HepG2 (cell line): Measurements from ENCODE around the gene PLXNB2. TPM values are rescaled to one million over a fixed set of nuclear protein-coding genes. Genes with fewer than 3 reads are reported as not detected.

Experiments used
- ARHGAP35 ChIP-seq: sonication (generic); formaldehyde crosslinking; IDR thresholded peaks from 2 replicates; pipeline ENCODE4 v1.9.0; 2022; ENCODE audit warnings: mild to moderate bottlenecking, inconsistent platforms, moderate library complexity, missing genetic modification reagents, borderline replicate concordance
- BRCA1 ChIP-seq: sonication (generic); formaldehyde crosslinking; IDR thresholded peaks from 2 replicates; pipeline ENCODE4 v1.4.0; 2020; ENCODE audit warnings: missing genetic modification reagents
- CBFB ChIP-seq: sonication (generic); formaldehyde crosslinking; IDR thresholded peaks from 2 replicates; pipeline ENCODE4 v1.4.0; 2020; ENCODE audit warnings: missing genetic modification reagents
- CCAR2 ChIP-seq: fragments of 200-400 bp; formaldehyde crosslinking; optimal IDR thresholded peaks from 2 replicates; pipeline ENCODE3; 2018; ENCODE audit warnings: low read depth, mild to moderate bottlenecking, low read length, moderate library complexity
- ELF1 ChIP-seq: sonication (generic); formaldehyde crosslinking; IDR thresholded peaks from 2 replicates; pipeline ENCODE4 v1.4.0; 2020; ENCODE audit warnings: missing genetic modification reagents
- FOXO1 ChIP-seq: sonication (generic); formaldehyde crosslinking; IDR thresholded peaks from 2 replicates; pipeline ENCODE4 v1.4.0; 2020; ENCODE audit warnings: missing genetic modification reagents
- HDAC1 ChIP-seq: sonication (generic); formaldehyde crosslinking; IDR thresholded peaks from 2 replicates; pipeline ENCODE4 v1.5.1; 2020; ENCODE audit warnings: mild to moderate bottlenecking, missing genetic modification reagents
- HIC2 ChIP-seq: sonication (generic); formaldehyde crosslinking; IDR thresholded peaks from 2 replicates; pipeline ENCODE4 v1.9.0; 2022; ENCODE audit warnings: low read depth, missing genetic modification reagents
- HMGA1 ChIP-seq: sonication (generic); formaldehyde crosslinking; conservative IDR thresholded peaks from 2 replicates; pipeline ENCODE4 v1.4.0; 2020; ENCODE audit warnings: missing genetic modification reagents
- JUND ChIP-seq: sonication (generic); formaldehyde crosslinking; IDR thresholded peaks from 2 replicates; pipeline ENCODE4 v1.8.0; 2022; ENCODE audit warnings: mild to moderate bottlenecking, missing genetic modification reagents
- MXI1 ChIP-seq: IDR thresholded peaks from 3 replicates; pipeline ENCODE4 v1.6.1; 2012; ENCODE audit warnings: low read depth, low read length, inconsistent platforms, borderline replicate concordance
- NAIF1 ChIP-seq: sonication (generic); formaldehyde crosslinking; IDR thresholded peaks from 2 replicates; pipeline ENCODE4 v1.5.0; 2020; ENCODE audit warnings: mild to moderate bottlenecking, missing genetic modification reagents, borderline replicate concordance
- NR2F6 ChIP-seq, 2 experiments: IDR thresholded peaks; 2 replicates each; pipeline ENCODE4 v1.6.1; 2016; ENCODE audit warnings: antibody characterized with exemption in 1 of 2, mild to moderate bottlenecking in 1 of 2
- PHF20 ChIP-seq: sonication (generic); formaldehyde crosslinking; IDR thresholded peaks from 2 replicates; pipeline ENCODE4 v1.5.0; 2020; ENCODE audit warnings: mild to moderate bottlenecking, missing genetic modification reagents
- RAD21 ChIP-seq: fragments of 450-650 bp; formaldehyde crosslinking; IDR thresholded peaks from 2 replicates; pipeline ENCODE4 v1.5.0; 2020; ENCODE audit warnings: mild to moderate bottlenecking
- RARA ChIP-seq: IDR thresholded peaks from 2 replicates; pipeline ENCODE4 v1.6.1; 2016; ENCODE audit warnings: missing genetic modification reagents, missing compliant biosample characterization
- RARG ChIP-seq: sonication (generic); formaldehyde crosslinking; IDR thresholded peaks from 2 replicates; pipeline ENCODE4 v1.4.0; 2020; ENCODE audit warnings: low read depth, mild to moderate bottlenecking, missing genetic modification reagents
- RFXANK ChIP-seq: IDR thresholded peaks from 2 replicates; pipeline ENCODE4 v1.6.1; 2016
- RORA ChIP-seq: sonication (generic); formaldehyde crosslinking; IDR thresholded peaks from 2 replicates; pipeline ENCODE4 v1.5.0; 2020; ENCODE audit warnings: mild to moderate bottlenecking, missing genetic modification reagents, moderate library complexity
- RXRA ChIP-seq: sonication (generic); formaldehyde crosslinking; IDR thresholded peaks from 2 replicates; pipeline ENCODE4 v1.5.1; 2020; ENCODE audit warnings: missing genetic modification reagents
- SMAD9 ChIP-seq: sonication (generic); formaldehyde crosslinking; IDR thresholded peaks from 2 replicates; pipeline ENCODE4 v1.5.1; 2020; ENCODE audit warnings: mild to moderate bottlenecking, missing genetic modification reagents
- SRF ChIP-seq: IDR thresholded peaks from 2 replicates; pipeline ENCODE4 v1.6.1; 2011; ENCODE audit warnings: mild to moderate bottlenecking, low read depth, low read length, moderate library complexity
- TCF7 ChIP-seq: sonication (generic); IDR thresholded peaks from 2 replicates; pipeline ENCODE4 v1.6.1; 2016; ENCODE audit warnings: antibody characterized with exemption, low read depth
- U2AF1 ChIP-seq: fragments of 200-400 bp; formaldehyde crosslinking; optimal IDR thresholded peaks from 2 replicates; pipeline ENCODE3; 2017; ENCODE audit warnings: mild to moderate bottlenecking, low read depth, low read length
- ZKSCAN8 ChIP-seq: IDR thresholded peaks from 2 replicates; pipeline ENCODE4 v1.6.1; 2016; ENCODE audit warnings: borderline replicate concordance, missing genetic modification reagents, missing compliant biosample characterization
- ZNF274 ChIP-seq: sonication (generic); formaldehyde crosslinking; IDR thresholded peaks from 2 replicates; pipeline ENCODE4 v1.5.1; 2020; ENCODE audit warnings: mild to moderate bottlenecking, missing genetic modification reagents
- ZNF550 ChIP-seq: sonication (generic); formaldehyde crosslinking; IDR thresholded peaks from 2 replicates; pipeline ENCODE4 v1.4.0; 2020; ENCODE audit warnings: mild to moderate bottlenecking, missing genetic modification reagents, borderline replicate concordance
- ZNF879 ChIP-seq: sonication (generic); formaldehyde crosslinking; IDR thresholded peaks from 2 replicates; pipeline ENCODE4 v1.8.1; 2023; ENCODE audit warnings: missing genetic modification reagents
- polyA plus RNA-seq, 8 experiments: library from polyadenylated mRNA; depleted of rRNA in 3 of 8; stranded (reverse) in 7 of 8; unstranded in 1 of 8; fragments of >200 nt; fragmentation: Illumina TruSeq in 4 of 8; extraction: Trizol in 4 of 8; gene quantifications; 2 replicates each; pipeline versions ENCODE4 v1.2.1 to v1.2.3, GENCODE V29; 2011 to 2016; ENCODE audit warnings: low read depth in 4 of 8, missing spikeins in 1 of 8, mixed read lengths in 1 of 8; ENCODE audit not compliant: insufficient read depth in 1 of 8
- total RNA-seq, 5 experiments: library from RNA; depleted of rRNA; stranded (reverse); fragments of >200 nt; fragmentation: Illumina TruSeq; extraction: Trizol; gene quantifications; 2 replicates each; pipeline ENCODE4 v1.2.3, GENCODE V29; 2016; ENCODE audit warnings: low read depth in 1 of 5
- TF ChIP-seq, protein P1 (sequence below): sonication (generic); formaldehyde crosslinking; IDR thresholded peaks from 2 replicates; pipeline ENCODE4 v1.4.0; 2020; ENCODE audit warnings: missing genetic modification reagents
- TF ChIP-seq, protein P2 (sequence below): sonication (generic); formaldehyde crosslinking; IDR thresholded peaks from 2 replicates; pipeline ENCODE4 v1.5.1; 2020; ENCODE audit warnings: mild to moderate bottlenecking, moderate library complexity, missing genetic modification reagents

Gene PLXNB2
- total and polyA plus RNA-seq, 2 of the 13 experiments (the other 11 are each of a cell fraction or from before 2014, with no cell fraction given): 32.6 to 68.9 TPM

GRCh38 chr22:50310949-50311444 is 3.6 kb upstream of the PLXNB2 start (continued):
- no peak for TF ChIP-seq RARG (CRISPR knock-in tag)
- TF ChIP-seq HDAC1 (CRISPR knock-in tag): peak; percentile 57; the same call in 1 of the 2 replicates
- no peak for TF ChIP-seq U2AF1
- TF ChIP-seq ELF1 (CRISPR knock-in tag): no peak
- TF ChIP-seq, protein P1, sequence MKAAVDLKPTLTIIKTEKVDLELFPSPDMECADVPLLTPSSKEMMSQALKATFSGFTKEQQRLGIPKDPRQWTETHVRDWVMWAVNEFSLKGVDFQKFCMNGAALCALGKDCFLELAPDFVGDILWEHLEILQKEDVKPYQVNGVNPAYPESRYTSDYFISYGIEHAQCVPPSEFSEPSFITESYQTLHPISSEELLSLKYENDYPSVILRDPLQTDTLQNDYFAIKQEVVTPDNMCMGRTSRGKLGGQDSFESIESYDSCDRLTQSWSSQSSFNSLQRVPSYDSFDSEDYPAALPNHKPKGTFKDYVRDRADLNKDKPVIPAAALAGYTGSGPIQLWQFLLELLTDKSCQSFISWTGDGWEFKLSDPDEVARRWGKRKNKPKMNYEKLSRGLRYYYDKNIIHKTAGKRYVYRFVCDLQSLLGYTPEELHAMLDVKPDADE (CRISPR knock-in tag): no peak
- no peak for TF ChIP-seq ZNF274 (CRISPR knock-in tag)
- no peak for TF ChIP-seq BRCA1
- TF ChIP-seq PHF20 (CRISPR knock-in tag): no peak
- TF ChIP-seq ZNF879 (CRISPR knock-in tag): no peak
- TF ChIP-seq RARA (CRISPR knock-in tag): peak; percentile 21; the same call in 1 of the 2 replicates
- no peak for TF ChIP-seq MXI1
- no peak for TF ChIP-seq CBFB (CRISPR knock-in tag)
- TF ChIP-seq, protein P2, sequence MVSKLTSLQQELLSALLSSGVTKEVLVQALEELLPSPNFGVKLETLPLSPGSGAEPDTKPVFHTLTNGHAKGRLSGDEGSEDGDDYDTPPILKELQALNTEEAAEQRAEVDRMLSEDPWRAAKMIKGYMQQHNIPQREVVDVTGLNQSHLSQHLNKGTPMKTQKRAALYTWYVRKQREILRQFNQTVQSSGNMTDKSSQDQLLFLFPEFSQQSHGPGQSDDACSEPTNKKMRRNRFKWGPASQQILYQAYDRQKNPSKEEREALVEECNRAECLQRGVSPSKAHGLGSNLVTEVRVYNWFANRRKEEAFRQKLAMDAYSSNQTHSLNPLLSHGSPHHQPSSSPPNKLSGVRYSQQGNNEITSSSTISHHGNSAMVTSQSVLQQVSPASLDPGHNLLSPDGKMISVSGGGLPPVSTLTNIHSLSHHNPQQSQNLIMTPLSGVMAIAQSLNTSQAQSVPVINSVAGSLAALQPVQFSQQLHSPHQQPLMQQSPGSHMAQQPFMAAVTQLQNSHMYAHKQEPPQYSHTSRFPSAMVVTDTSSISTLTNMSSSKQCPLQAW: peak; percentile 54; the same call in 1 of the 2 replicates
- no peak for TF ChIP-seq HMGA1 (CRISPR knock-in tag)
- TF ChIP-seq RFXANK (CRISPR knock-in tag): no peak
- TF ChIP-seq RXRA (CRISPR knock-in tag): peak; percentile 48; the same call in 1 of the 2 replicates
- 0 out of 2 replicates have a peak, but pooled peaks have one; percentile 27 for TF ChIP-seq RAD21 (CRISPR knock-in tag)
- peak; percentile 50; the same call in 1 of the 2 replicates for TF ChIP-seq NR2F6 (IDR thresholded peaks at IDR 0.05)
- TF ChIP-seq NR2F6 (CRISPR knock-in tag; IDR thresholded peaks at IDR 0.05): no peak; the same call in 1 of the 2 replicates
- TF ChIP-seq ZKSCAN8 (CRISPR knock-in tag): no peak
- TF ChIP-seq ZNF550 (CRISPR knock-in tag): no peak
- TF ChIP-seq ARHGAP35 (CRISPR knock-in tag): no peak
- TF ChIP-seq RORA (CRISPR knock-in tag): no peak
- no peak for TF ChIP-seq SMAD9 (CRISPR knock-in tag)
- no peak for TF ChIP-seq CCAR2
- peak; percentile 65; the same call in 1 of the 2 replicates for TF ChIP-seq HIC2 (CRISPR knock-in tag)
- TF ChIP-seq FOXO1: 0 out of 2 replicates have a peak, but pooled peaks have one; percentile 24
- no peak for TF ChIP-seq SRF
- no peak for TF ChIP-seq JUND (CRISPR knock-in tag)
- no peak for TF ChIP-seq TCF7
- no peak for TF ChIP-seq NAIF1 (CRISPR knock-in tag)
